ENCODE results near the gene KLRF1. TPM values are rescaled to one million over a fixed set of nuclear protein-coding genes. Genes with fewer than 3 reads are reported as not detected.

KLRF1 gene, protein sequence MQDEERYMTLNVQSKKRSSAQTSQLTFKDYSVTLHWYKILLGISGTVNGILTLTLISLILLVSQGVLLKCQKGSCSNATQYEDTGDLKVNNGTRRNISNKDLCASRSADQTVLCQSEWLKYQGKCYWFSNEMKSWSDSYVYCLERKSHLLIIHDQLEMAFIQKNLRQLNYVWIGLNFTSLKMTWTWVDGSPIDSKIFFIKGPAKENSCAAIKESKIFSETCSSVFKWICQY
- 0.18 and 0.43 TPM in 2 replicates for total RNA-seq

DNA sequence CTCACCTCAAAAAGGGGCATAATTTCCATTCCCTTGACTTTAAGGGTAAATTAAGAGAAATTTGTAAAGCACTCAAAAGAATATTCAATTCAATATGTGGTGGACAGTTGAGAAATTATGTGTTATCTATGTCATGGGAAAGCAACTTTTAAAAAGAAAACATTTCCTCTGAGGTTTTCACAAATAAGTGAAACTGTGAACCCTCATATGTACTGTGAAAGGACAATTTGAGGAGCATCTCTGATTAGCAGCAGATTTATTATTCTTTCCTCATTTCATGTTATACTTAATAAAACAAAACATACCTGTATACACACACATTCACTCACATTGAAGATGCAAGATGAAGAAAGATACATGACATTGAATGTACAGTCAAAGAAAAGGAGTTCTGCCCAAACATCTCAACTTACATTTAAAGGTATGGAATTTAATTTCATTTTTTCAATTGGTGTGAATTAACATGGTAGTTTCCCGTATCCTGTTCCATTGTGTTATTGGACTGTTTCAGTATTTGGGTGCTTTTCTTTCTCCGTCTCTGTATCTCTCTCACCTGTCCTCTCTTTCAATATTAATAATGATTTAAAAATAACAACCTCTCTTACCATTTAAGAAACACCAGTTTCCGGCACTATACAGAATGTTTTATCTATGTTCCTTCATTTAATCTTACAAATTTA, at the start of gene KLRF1:
Gene KLRF1, plus strand, starts transcription at position 273 of the 680 bp plus-strand sequence. Its CDS starts 64 bp downstream, at position 337.

DNA sequence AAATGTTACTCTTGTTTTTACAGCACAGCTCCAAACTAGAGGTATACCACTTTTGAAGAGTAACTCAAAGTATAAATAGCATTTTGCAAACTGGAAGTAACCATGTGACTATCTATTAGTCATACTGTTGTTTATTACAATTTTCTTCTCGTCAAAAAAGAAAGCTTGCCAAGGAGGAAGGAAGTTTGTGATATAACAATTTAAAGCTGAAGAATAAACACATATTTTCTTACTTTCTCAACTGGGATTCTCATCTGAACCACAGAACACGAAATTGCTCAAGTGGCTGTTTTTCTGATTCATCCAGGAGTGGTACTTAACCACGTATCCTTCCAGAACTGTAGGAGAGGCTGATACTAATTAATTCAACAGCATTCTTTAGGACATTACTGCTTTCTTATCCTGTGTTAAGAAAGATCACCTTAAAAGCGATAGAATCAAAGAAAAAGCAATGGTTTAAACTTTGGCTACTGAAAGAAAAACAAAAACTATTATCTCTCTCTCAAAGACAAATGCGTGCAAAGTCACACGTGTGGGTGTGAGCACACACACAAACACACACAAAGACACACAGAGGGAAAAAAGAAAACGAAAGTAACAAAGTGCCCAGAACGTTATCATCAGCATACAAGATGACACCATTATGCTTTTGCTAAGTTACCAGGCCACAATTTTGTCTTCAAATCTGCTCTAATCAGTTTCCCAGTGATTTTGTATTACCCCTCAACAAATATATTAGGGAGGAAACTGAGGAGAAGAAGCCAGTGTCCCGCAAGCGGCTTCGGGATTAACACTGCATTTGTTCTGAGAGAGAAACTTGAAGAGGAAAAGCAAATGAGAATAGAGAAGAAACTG, 42.3 kb downstream of the KLRF1 start, which contains the start of gene CLEC2B:
Gene CLEC2B, minus strand, starts transcription at position 48 of the 855 bp plus-strand sequence.

DNA sequence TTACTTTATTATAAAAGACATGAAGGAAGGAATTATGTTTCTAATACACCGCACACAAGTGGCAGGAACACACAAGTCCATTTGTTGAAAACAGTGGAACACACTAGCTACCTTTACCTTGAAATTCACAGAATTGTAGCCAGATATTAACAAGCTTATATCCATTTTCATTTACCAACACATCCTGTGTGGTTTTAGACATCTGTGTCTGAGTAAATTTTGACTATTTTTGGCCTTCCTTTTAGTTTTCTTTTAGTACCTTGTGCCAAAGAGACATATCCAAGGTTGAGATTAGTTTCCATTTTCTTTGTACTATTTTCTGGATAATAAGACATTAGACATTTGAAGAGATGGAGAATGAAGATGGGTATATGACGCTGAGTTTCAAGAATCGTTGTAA, 54.0 kb downstream of the KLRF1 start, which contains the start of gene KLRF2:
Gene KLRF2, plus strand, starts transcription at position 244 of the 400 bp plus-strand sequence. Its CDS starts 107 bp downstream, at position 351.

Other genes with a start within 250 kb of the KLRF1 start
- under 0.01 TPM in 1 of 2 replicates, not detected in the other for gene KLRB1, start 219.6 kb upstream of the KLRF1 start, total RNA-seq
- gene CLEC2D, start 157.8 kb upstream of the KLRF1 start, total RNA-seq, result 1.4 and 1.8 TPM in 2 replicates
- not detected in 2 replicates for gene CLECL1, start 94.4 kb upstream of the KLRF1 start, total RNA-seq
- gene CD69, start 66.6 kb upstream of the KLRF1 start, total RNA-seq, result 0.14 TPM in 1 of 2 replicates, not detected in the other
- gene CLEC2B, start 41.9 kb downstream of the KLRF1 start, total RNA-seq, result 22.3 and 25.7 TPM in 2 replicates
- gene KLRF2, start 54.0 kb downstream of the KLRF1 start, total RNA-seq, result not detected in 2 replicates
- gene CLEC2A, start 104.9 kb downstream of the KLRF1 start, total RNA-seq, result not detected in 2 replicates
- gene CLEC12A, start 143.9 kb downstream of the KLRF1 start, total RNA-seq, result not detected in 2 replicates
- not detected in 2 replicates for gene CLEC1B, start 171.6 kb downstream of the KLRF1 start, total RNA-seq
- not detected in 2 replicates for gene CLEC12B, start 183.1 kb downstream of the KLRF1 start, total RNA-seq
- gene CLEC9A, start 203.2 kb downstream of the KLRF1 start, total RNA-seq, result not detected in 2 replicates